GM10248 (cell line): Measurements from ENCODE around the gene SUSD3.

Experiments
- CTCF ChIA-PET: fragments of 300-600 bp; sonication (Branson Sonifier 250); formaldehyde crosslinking; extraction: SDS; loops from one replicate; lab custom pipeline; 2021; ENCODE audit warnings: antibody characterized with exemption; lab: Yijun Ruan, JAX
- POLR2A ChIA-PET: fragments of 350-650 bp; sonication (Branson Sonifier 250); formaldehyde crosslinking; extraction: SDS; loops from one replicate; lab custom pipeline; 2020; ENCODE audit warnings: antibody characterized with exemption; lab: Yijun Ruan, JAX
- DNase-seq: peaks from one replicate; pipeline ENCODE4 v3.0.0; 2012; ENCODE audit errors: extremely low spot score
- CTCF ChIP-seq: IDR thresholded peaks from 2 replicates; pipeline ENCODE4 v1.5.1; 2012; ENCODE audit warnings: mild to moderate bottlenecking, low read depth; ENCODE audit errors: extremely low read depth, missing control alignments, control extremely low read depth

Gene SUSD3

DNA sequence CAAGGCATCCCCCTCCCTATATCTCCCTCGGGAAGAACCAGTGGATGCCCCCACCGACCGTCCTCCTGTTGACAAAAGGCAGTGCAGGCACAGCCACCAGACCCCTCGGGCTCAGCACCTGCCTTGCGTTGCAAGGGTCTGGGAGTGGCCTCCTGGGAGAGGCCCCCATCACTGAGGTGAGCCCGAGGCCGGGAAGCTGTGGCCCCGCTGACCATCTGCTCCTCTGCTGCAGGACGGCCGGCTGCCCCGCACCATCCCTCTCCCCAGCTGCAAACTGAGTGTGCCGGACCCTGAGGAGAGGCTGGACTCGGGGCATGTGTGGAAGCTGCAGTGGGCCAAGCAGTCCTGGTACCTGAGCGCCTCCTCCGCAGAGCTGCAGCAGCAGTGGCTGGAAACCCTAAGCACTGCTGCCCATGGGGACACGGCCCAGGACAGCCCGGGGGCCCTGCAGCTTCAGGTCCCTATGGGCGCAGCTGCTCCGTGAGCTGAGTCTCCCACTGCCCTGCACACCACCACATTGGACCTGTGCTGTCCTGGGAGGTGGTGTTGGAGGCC is 23.3 kb upstream of the SUSD3 start:
- ChIA-PET POLR2A (no interaction called here), CTCF (no interaction called here)
- TF ChIP-seq CTCF = no peak
- no peak for DNase-seq

DNA sequence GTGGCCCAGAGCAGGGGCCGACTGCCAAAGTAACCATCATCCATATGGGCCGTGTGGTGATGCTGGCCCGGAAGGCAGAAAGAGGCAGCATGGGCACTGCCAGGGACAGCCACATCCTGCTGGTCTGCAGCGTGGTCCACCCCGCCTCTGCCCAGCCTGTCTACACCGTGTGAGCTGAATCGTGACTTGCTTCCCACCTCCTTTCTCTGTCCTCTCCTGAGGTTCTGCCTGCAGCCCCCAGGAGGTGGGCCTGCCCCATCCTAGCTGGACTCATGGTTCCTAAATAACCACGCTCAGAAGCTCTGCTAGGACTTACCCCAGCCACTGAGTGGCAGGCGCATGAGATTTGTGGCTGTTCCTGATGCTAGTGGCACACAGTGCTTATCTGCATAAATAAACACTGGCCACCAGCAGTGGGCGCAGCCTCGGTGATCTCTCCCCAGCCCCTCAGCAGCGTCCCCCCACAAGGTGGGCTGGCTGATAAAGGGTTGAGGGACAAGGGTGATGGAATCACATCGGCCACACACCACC is 22.6 kb upstream of the SUSD3 start:
- ChIA-PET CTCF (no interaction called here), POLR2A (no interaction called here)
- no peak for TF ChIP-seq CTCF
- no peak for DNase-seq

DNA sequence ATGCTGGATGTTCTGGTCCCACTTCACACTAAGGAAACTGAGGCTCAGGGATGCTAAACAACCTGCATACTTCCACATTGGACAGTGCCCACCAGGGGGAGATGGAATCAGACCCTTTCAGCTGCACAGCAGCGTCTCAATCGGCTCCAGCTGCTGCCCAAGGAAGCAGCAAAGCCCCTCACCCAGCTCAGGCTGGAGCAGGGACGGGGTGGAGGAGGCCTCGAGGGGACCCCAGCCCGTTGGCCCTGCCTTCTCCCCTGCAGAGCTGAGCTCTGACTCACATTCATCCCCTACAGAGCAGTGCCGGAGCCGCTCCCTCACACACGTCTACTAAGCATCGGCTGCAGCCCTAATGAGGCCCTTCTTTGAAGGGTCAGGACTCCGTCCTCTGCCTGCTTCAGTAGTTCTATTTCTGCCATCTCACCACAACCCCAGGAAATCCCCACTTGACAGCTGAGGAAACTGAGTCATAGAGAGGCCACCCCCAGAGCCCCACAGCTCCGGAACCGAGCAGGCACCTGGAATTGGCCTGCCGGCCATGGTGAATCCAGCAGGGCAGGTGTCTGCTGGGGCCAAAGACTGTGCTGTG is 21.5 kb upstream of the SUSD3 start:
- ChIA-PET CTCF (interaction anchor here (1.4 kb wide), 1 partner anchor 10 kb away, joined by 3 read pairs; no protein-coding TSS in a partner anchor), POLR2A (no interaction called here)
- DNase-seq = no peak
- TF ChIP-seq CTCF = no peak

DNA sequence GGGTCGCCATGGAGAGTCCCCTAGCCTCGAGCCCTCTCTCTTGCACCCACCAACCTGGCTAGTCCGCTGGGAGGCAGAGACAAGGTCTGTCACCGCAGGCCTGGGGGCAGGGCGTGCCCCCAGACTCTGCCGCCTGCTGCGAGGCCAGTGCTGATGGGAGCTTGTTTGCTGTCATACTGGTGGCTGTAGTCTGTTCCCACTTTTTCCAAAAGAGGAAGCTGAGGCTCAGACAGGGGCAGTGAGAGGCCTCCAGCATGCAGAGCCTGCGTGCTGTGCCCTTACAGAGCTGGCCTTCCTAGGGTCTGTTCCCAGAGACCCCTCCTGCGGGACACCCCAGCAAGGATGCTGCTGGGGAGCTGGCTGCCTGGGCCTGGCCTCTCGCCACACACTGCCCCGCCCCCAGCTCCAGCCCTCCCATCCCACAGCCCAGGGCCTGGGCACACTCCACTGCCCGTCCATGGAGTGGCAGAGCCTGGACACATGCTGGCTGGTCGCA is 21.0 kb upstream of the SUSD3 start:
- DNase-seq = no peak
- POLR2A ChIA-PET = interaction anchor here (1.2 kb wide), 1 partner anchor 14 kb away, joined by 3 read pairs; no protein-coding TSS in a partner anchor
- no peak for TF ChIP-seq CTCF
- CTCF ChIA-PET = interaction anchor here (1.4 kb wide), 1 partner anchor 10 kb away, joined by 3 read pairs; no protein-coding TSS in a partner anchor

- no peak for TF ChIP-seq CTCF
- ChIA-PET CTCF (interaction anchor here (1.0 kb wide), 1 partner anchor 13 kb away, joined by 3 read pairs; no protein-coding TSS in a partner anchor), POLR2A (no interaction called here)
- DNase-seq = no peak
These were observed 19.6 kb upstream of the SUSD3 start for GRCh38 chr9:93038918-93039317.

GRCh38 chr9:93039456-93039855 is 19.0 kb upstream of the SUSD3 start:
- ChIA-PET POLR2A (no interaction called here), CTCF (interaction anchor here (1.0 kb wide), 1 partner anchor 12 kb away, joined by 3 read pairs; no protein-coding TSS in a partner anchor)
- no peak for TF ChIP-seq CTCF
- no peak for DNase-seq
